AG09309 (cell line): Measurements from ENCODE around the gene RTP5.

ENCODE experiments used
- DNase-seq: peaks from one replicate; pipeline ENCODE4 v3.0.0-alpha.2; 2010; ENCODE audit warnings: low read depth
- H3K4me3 ChIP-seq: 2 replicates; pipeline ENCODE4 v1.5.1; 2011; ENCODE audit warnings: mild to moderate bottlenecking, low read depth, low read length, moderate library complexity; ENCODE audit not compliant: control insufficient read depth
- TF ChIP-seq, protein P1 (sequence below): IDR thresholded peaks from 2 replicates; pipeline ENCODE4 v1.5.1; 2011; ENCODE audit warnings: mild to moderate bottlenecking, low read depth, low read length, inconsistent platforms; ENCODE audit not compliant: insufficient read depth, control insufficient read depth; ENCODE audit errors: missing control alignments

The RTP5 gene

DNA sequence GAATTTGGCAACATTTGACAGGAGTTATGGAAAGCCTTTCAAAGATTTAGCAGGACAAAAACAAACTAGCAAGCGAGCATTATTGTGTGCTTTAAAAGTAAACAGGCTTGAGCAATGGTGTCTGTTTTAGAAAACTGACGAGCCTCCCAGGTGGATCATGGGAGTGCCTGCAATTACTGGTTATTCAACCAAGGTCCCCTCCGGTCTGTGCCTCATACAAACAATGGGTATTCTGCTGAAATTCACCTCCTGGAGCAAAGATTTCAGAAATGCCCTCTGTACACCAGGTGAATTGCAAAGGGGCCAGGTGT, 22.4 kb downstream of the RTP5 start:
- DNase-seq = no peak
- TF ChIP-seq, protein P1, sequence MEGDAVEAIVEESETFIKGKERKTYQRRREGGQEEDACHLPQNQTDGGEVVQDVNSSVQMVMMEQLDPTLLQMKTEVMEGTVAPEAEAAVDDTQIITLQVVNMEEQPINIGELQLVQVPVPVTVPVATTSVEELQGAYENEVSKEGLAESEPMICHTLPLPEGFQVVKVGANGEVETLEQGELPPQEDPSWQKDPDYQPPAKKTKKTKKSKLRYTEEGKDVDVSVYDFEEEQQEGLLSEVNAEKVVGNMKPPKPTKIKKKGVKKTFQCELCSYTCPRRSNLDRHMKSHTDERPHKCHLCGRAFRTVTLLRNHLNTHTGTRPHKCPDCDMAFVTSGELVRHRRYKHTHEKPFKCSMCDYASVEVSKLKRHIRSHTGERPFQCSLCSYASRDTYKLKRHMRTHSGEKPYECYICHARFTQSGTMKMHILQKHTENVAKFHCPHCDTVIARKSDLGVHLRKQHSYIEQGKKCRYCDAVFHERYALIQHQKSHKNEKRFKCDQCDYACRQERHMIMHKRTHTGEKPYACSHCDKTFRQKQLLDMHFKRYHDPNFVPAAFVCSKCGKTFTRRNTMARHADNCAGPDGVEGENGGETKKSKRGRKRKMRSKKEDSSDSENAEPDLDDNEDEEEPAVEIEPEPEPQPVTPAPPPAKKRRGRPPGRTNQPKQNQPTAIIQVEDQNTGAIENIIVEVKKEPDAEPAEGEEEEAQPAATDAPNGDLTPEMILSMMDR = no peak
- H3K4me3 ChIP-seq = no peak overlapping the region

DNA sequence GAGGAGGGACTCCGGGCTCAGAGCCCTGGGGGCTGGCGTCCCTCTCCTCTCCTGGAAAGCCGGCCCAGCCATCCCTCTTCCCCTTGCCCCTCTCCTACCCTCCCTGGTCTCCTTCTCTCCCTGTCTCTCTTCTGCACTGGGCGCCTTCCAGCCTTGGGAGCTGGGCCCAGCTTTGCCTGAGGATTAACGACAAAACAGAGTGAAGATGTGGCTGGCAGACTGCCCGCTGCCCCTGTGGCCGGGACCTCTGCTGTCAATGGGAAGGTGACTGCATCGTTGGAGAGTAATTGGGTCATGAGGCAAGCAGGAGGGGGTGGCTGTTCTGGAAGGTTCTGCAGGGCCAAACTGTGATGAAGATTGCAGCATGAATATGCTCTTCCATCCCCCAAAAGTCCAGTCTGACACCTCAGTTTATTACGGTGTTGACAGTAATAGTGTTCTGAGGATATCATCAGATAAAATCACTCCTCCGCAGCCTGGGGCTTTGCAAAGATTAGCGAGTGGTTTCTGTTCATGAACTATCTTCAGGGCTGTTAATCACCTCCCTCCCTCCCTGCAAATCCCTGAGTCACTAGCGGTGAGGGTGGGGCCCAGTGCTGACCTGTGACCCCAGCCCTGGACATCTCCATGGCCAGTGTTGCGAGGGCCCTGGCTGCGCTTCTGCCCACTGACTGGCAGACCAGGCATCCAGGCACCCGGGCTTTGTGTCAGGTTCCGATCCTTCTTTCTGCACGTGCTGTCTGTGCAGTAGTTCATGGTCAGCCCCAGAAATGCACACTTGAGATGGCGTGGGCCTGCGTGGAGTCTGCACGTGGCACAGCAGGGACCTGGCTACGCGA, 23.0 kb downstream of the RTP5 start:
- TF ChIP-seq, protein P1 = no peak
- no peak for DNase-seq
- H3K4me3 ChIP-seq = no peak overlapping the region

DNA sequence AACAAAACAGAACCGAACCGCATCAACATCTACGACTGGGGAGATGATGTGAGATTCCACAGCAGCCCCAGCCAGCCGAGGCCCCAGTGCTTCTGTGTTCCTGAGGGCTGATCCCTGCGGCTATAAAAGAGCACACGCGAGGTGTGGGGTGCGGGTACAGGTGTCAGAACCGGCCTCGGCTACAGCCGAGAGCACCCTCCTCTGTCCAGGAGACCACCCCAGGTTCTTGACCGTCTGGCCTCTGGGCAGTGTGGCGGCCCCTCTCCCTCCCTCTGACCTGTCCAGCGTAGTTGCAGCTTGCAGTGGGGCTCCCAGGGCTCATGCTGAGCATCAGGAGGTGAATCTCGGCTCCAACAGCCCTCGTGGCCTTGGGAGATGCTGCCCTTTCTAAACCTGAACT, 23.7 kb downstream of the RTP5 start:
- TF ChIP-seq, protein P1 = no peak
- DNase-seq = no peak

DNA sequence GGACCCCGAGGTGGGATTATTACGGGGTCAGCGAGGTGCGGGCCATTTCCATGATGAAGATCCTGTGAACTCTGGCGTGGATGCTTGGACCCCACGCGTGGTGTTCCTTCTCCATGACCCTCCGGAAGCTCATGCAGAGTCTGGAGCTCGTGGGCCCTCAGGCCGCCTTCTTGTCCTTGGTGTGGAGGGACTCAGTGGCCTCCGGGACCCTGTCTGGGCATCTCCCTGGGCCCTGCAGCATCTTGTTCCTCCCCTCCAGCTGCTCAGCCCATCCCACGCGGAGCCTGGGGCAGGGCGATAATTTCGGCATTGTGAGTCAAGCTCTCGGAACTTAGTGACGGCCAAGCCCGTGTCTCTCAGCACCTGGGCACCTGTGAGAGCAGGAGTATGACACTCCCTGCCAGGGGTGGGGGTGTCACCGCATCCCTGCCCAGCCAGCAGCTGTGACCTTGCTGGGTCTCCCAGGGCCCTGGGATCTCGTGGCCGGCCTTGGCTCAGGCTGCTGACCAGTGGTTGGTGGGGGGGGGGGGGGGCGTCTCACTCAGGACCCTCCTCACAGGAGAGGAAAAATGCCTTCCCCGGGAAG, 24.6 kb downstream of the RTP5 start:
- no peak overlapping the region for H3K4me3 ChIP-seq
- TF ChIP-seq, protein P1 = no peak
- DNase-seq = no peak

More for the DNA sequence above, 23.7 kb downstream of the RTP5 start:
- no peak overlapping the region for H3K4me3 ChIP-seq

DNA sequence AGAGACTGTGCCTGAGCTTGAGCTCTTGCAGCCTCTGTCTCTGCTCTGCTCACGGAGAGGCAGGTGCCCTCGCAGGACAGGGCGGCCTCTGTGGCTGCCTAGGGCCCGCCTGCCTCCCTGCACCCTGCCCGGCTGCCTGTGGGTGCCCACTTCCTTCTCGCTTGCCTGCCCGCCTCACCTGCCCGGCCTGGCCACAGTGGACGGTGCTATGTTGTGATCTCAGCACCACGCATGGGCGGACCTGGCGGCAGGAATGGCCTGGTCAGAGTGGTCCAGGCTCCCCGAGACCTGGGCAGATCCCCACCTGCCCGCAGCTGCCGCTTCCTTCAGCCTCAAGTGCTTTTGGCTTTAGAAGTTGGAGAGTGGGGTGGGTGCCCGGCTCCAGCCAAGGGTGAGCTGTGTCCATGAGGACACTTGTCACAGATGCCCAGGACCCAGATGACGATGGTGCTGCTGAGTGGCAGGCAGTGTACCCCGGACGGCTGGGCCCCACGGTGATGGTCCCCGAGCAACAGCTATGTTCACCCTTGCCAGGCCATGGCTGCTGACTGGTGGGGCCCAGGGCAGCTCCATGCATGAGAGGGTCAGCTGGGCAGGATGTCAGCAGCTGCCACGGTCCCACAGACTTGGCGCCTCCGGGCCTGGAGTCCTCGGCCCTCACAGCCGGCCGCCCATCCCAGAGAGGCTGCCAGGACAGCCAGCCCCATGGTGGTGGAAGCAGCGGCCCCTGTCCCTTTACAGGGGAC, 25.3 kb downstream of the RTP5 start:
- H3K4me3 ChIP-seq = no peak overlapping the region
- DNase-seq = no peak
- TF ChIP-seq, protein P1 = no peak

DNA sequence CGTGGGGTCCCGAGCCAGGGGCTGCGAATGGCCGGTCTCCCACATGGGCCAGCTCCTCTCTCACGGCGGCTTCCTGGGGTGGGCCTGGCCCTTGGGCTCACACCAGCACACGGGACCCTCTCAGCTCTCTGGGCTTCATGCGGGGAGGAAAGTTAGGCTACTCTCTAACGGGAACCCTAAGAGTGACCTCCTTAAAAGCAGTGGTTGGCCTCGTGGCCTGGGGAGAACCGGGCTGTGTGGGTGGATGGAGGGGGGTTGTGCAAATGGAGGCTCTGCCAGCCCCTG, 25.8 kb downstream of the RTP5 start:
- TF ChIP-seq, protein P1 = no peak
- no peak overlapping the region for H3K4me3 ChIP-seq
- DNase-seq = no peak
